Measurements from ENCODE around the gene GHR.

GHR gene

DNA sequence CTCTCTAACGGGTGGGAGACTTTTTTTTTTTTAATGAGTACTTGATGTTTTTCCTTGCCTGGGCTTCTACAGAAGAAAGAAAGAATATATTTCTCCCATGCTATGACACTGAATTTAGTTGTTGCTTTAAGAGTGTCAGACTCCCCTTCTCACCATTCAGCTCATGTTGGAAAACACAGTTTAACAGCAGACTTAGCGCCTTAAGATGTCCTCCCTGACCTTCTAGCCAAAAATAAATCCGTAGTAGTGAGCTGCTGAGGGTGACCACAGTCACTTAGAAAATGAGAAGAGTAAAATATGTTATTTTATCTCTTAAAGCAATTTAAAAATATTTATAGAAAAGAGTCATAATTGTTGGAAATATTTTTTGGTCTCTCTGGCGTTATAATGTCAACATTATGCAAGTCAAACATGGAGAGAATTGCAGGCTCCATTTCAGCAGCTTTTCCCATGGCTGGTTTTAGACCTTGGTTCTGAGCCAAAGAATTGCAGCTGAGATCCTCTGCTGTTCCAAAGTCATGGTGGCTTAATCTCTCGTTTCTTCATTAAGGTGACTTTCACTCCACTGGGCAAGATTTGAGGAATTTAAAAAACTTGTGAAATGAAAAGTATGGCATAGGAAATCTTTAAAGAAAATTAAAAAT, 143.5 kb downstream of the GHR start:
- no peak for TF ChIP-seq EZH2 (IDR thresholded peaks at IDR 0.05; ENCODE audit: borderline replicate concordance, low read length)
- TF ChIP-seq, protein P1, sequence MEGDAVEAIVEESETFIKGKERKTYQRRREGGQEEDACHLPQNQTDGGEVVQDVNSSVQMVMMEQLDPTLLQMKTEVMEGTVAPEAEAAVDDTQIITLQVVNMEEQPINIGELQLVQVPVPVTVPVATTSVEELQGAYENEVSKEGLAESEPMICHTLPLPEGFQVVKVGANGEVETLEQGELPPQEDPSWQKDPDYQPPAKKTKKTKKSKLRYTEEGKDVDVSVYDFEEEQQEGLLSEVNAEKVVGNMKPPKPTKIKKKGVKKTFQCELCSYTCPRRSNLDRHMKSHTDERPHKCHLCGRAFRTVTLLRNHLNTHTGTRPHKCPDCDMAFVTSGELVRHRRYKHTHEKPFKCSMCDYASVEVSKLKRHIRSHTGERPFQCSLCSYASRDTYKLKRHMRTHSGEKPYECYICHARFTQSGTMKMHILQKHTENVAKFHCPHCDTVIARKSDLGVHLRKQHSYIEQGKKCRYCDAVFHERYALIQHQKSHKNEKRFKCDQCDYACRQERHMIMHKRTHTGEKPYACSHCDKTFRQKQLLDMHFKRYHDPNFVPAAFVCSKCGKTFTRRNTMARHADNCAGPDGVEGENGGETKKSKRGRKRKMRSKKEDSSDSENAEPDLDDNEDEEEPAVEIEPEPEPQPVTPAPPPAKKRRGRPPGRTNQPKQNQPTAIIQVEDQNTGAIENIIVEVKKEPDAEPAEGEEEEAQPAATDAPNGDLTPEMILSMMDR (IDR thresholded peaks at IDR 0.05; ENCODE audit: low read length), result no peak
- Histone ChIP-seq H3K4me3 (ENCODE audit: low read depth, low read length, poor library complexity, severe bottlenecking) (no peak overlapping the region), H3K4me1 (ENCODE audit: insufficient read depth, low read length, severe bottlenecking) (no peaks in the 10 kb centered on the region), H3K36me3 (ENCODE audit: insufficient read depth, low read length) (no peaks in the 10 kb centered on the region), H3K27ac (ENCODE audit: low read depth, low read length, poor library complexity, severe bottlenecking) (no peak overlapping the region), H3K27me3 (ENCODE audit: insufficient read depth, low read length) (no peaks in the 10 kb centered on the region), H2AFZ (ENCODE audit: low read length) (no peak overlapping the region), H3F3A (ENCODE audit: insufficient read depth, low read length) (no peaks in the 10 kb centered on the region), H3K9me3 (ENCODE audit: low read length) (no peaks in the 10 kb centered on the region), H4K20me1 (ENCODE audit: insufficient read depth, low read length) (no peaks in the 10 kb centered on the region), H3K79me2 (ENCODE audit: insufficient read depth, low read length) (no peaks in the 10 kb centered on the region), H3K4me2 (ENCODE audit: low read length) (no peak overlapping the region), H3K9me2 (ENCODE audit: low read depth, low read length) (no peaks in the 10 kb centered on the region), H3K9ac (ENCODE audit: low read length) (no peak overlapping the region)

DNA sequence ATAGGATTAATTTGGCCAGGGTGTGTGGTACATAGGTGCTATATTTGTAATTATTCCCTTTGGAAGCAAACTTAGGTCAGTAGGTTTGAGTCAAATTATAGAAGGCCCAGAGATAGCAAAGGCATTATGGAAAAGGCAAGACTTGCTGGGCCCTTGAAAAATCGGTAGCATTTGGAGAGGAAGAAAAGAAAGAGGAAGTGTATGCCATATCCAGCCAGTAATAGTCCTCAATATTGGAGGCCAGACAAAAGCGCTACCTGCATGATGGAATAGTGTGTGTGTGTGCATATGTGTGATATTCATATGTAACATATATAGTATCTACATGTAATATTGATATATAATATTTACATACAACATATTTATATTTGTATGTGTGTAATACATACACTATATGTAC, 146.1 kb downstream of the GHR start:
- H3K79me2 ChIP-seq (ENCODE audit: insufficient read depth, low read length), result no peaks in the 10 kb centered on the region
- no peaks in the 10 kb centered on the region for H3K4me1 ChIP-seq (ENCODE audit: insufficient read depth, low read length, severe bottlenecking)
- no peak overlapping the region for H2AFZ ChIP-seq (ENCODE audit: low read length)
- H3K9ac ChIP-seq (ENCODE audit: low read length), result no peak overlapping the region
- H3K36me3 ChIP-seq (ENCODE audit: insufficient read depth, low read length), result no peaks in the 10 kb centered on the region
- no peak for TF ChIP-seq EZH2 (IDR thresholded peaks at IDR 0.05; ENCODE audit: borderline replicate concordance, low read length)
- TF ChIP-seq, protein P1 (IDR thresholded peaks at IDR 0.05; ENCODE audit: low read length), result no peak
- H3K9me3 ChIP-seq (ENCODE audit: low read length), result no peaks in the 10 kb centered on the region
- H3F3A ChIP-seq (ENCODE audit: insufficient read depth, low read length), result no peaks in the 10 kb centered on the region
- H3K27me3 ChIP-seq (ENCODE audit: insufficient read depth, low read length), result no peaks in the 10 kb centered on the region
- H3K9me2 ChIP-seq (ENCODE audit: low read depth, low read length), result no peaks in the 10 kb centered on the region
- H3K27ac ChIP-seq (ENCODE audit: low read depth, low read length, poor library complexity, severe bottlenecking), result no peak overlapping the region
- no peak overlapping the region for H3K4me3 ChIP-seq (ENCODE audit: low read depth, low read length, poor library complexity, severe bottlenecking)
- no peak overlapping the region for H3K4me2 ChIP-seq (ENCODE audit: low read length)
- no peaks in the 10 kb centered on the region for H4K20me1 ChIP-seq (ENCODE audit: insufficient read depth, low read length)

DNA sequence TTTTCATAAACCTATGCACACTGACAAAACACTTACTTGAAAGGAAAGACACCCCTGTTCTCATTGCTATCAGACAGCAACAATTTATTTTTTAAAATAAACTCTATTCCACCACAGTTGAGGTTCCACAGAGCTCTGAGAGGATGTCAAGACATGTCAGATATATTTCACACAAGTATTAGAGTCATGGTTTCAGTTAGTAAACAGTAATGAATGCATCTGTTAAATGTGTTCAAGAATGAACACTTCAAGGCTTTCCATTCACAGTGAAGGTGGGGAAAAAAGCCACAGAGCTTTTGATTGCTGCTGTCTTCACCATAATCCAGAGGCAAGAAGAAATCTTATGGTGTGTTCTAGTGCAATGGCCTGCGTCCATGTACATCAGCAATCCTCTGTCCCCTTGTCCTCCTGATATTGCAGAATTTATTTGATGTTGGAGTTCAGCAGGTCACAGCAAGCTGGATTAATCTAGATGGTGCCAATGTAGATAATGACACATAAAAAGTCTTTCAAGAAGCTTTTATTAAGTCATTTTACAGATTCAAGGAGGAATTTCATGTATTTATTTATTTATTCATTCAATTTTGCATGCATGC, 146.8 kb downstream of the GHR start:
- Histone ChIP-seq H3K36me3 (ENCODE audit: insufficient read depth, low read length) (no peaks in the 10 kb centered on the region), H3K4me3 (ENCODE audit: low read depth, low read length, poor library complexity, severe bottlenecking) (no peak overlapping the region), H3K4me1 (ENCODE audit: insufficient read depth, low read length, severe bottlenecking) (no peaks in the 10 kb centered on the region), H2AFZ (ENCODE audit: low read length) (no peak overlapping the region), H3K9me3 (ENCODE audit: low read length) (no peaks in the 10 kb centered on the region), H4K20me1 (ENCODE audit: insufficient read depth, low read length) (no peaks in the 10 kb centered on the region), H3F3A (ENCODE audit: insufficient read depth, low read length) (no peaks in the 10 kb centered on the region), H3K4me2 (ENCODE audit: low read length) (no peak overlapping the region), H3K9ac (ENCODE audit: low read length) (no peak overlapping the region), H3K9me2 (ENCODE audit: low read depth, low read length) (no peaks in the 10 kb centered on the region), H3K79me2 (ENCODE audit: insufficient read depth, low read length) (no peaks in the 10 kb centered on the region), H3K27me3 (ENCODE audit: insufficient read depth, low read length) (no peaks in the 10 kb centered on the region), H3K27ac (ENCODE audit: low read depth, low read length, poor library complexity, severe bottlenecking) (no peak overlapping the region)
- TF ChIP-seq, protein P1 (IDR thresholded peaks at IDR 0.05; ENCODE audit: low read length), result no peak
- TF ChIP-seq EZH2 (IDR thresholded peaks at IDR 0.05; ENCODE audit: borderline replicate concordance, low read length), result no peak
